K562 (cell line): ENCODE data around the gene FAM186B. TPM values are rescaled to one million over a fixed set of nuclear protein-coding genes. Genes with fewer than 3 reads are reported as not detected.
A peak's percentile ranks its signal among the peaks of the same experiment; 100 is the strongest.

Experiments
- ATAC-seq: fragments of 200-7000 bp; cut with Tn5 transposase; 3 replicates; pipeline ENCODE4 v1.9.1; 2020; ENCODE audit warnings: moderate library complexity
- BruUV-seq: library from RNA; stranded (reverse); fragments of 400-500 nt; replicated peaks from 2 replicates; lab custom pipeline; 2021; lab: Mats Ljungman, UMichigan
- CTCF ChIA-PET: fragments of 300-600 bp; formaldehyde crosslinking; extraction: SDS; loops from one replicate; lab custom pipeline; 2021; ENCODE audit warnings: low intra/inter-chr PET ratio; lab: Yijun Ruan, JAX
- POLR2A ChIA-PET: fragments of 300-600, 350-650 bp; sonication (Branson Sonifier 250); formaldehyde crosslinking; extraction: SDS; loops from one replicate; lab custom pipeline; 2021; ENCODE audit warnings: antibody characterized with exemption, inconsistent platforms; lab: Yijun Ruan, JAX
- DNase-seq, 4 experiments: peaks; one replicate each; pipeline versions ENCODE4 v3.0.0 to v3.0.0-alpha.2; 2011 to 2018; ENCODE audit warnings: low spot score in 3 of 4, mixed read lengths in 3 of 4; ENCODE audit errors: extremely low read depth in 1 of 4
- FAIRE-seq: peaks from 2 replicates; lab custom pipeline; 2011; peaks lifted over from hg19 to GRCh38; lab: Jason Lieb, UNC
- H2AFZ ChIP-seq: 2 replicates; pipeline ENCODE4 v1.6.0; 2011; ENCODE audit warnings: low read depth, low read length, control low read depth, inconsistent platforms
- H3K27ac ChIP-seq: fragments of 200-600 bp; 3 replicates; pipeline ENCODE4 v1.8.0; 2011; ENCODE audit warnings: low read depth, mild to moderate bottlenecking, control low read depth, inconsistent platforms, low read length, moderate library complexity, mixed read lengths; ENCODE audit errors: extremely low read depth
- H3K27me3 ChIP-seq, 2 experiments: fragments of 300-600 bp in 1 of 2; 2 replicates in 1 of 2; 3 replicates in 1 of 2; pipeline versions ENCODE4 v1.6.0 to v1.8.0; 2011; ENCODE audit warnings: inconsistent platforms in 2 of 2, low read length in 2 of 2, mild to moderate bottlenecking in 1 of 2, mixed read lengths in 1 of 2, moderate library complexity in 1 of 2; ENCODE audit not compliant: control insufficient read depth in 2 of 2, insufficient read depth in 2 of 2
- H3K36me3 ChIP-seq: fragments of 300-600 bp; 3 replicates; pipeline ENCODE4 v1.8.0; 2011; ENCODE audit warnings: mild to moderate bottlenecking, low read length, inconsistent platforms; ENCODE audit not compliant: control insufficient read depth, insufficient read depth
- H3K4me1 ChIP-seq, 2 experiments: fragments of 200-600 bp in 1 of 2; replicated peaks in 1 of 2; 2 replicates in 1 of 2; 3 replicates in 1 of 2; pipeline versions ENCODE4 v1.5.1 to v1.8.0; 2011; ENCODE audit warnings: inconsistent platforms in 2 of 2, low read length in 2 of 2, mild to moderate bottlenecking in 1 of 2, mixed read lengths in 1 of 2, moderate library complexity in 1 of 2; ENCODE audit not compliant: control insufficient read depth in 2 of 2, insufficient read depth in 2 of 2
- H3K4me2 ChIP-seq: 2 replicates; pipeline ENCODE4 v1.6.1; 2011; ENCODE audit warnings: low read length, control low read depth, inconsistent platforms, mixed read lengths; ENCODE audit not compliant: insufficient read depth
- H3K4me3 ChIP-seq: fragments of 200-600 bp; sonication (generic), shearing (Covaris generic); 2 replicates; pipeline ENCODE4 v1.5.1; 2016; ENCODE audit warnings: control low read depth, inconsistent platforms
- H3K79me2 ChIP-seq: fragments of 200-600 bp; 3 replicates; pipeline ENCODE4 v1.8.0; 2011; ENCODE audit warnings: low read length, inconsistent platforms; ENCODE audit not compliant: control insufficient read depth, insufficient read depth
- H3K9ac ChIP-seq, 2 experiments: 2 replicates each; pipeline versions ENCODE4 v1.6.0 to v1.6.1; 2011; ENCODE audit warnings: low read depth in 2 of 2, low read length in 2 of 2, control low read depth in 1 of 2, inconsistent platforms in 1 of 2, mild to moderate bottlenecking in 1 of 2, mixed read lengths in 1 of 2; ENCODE audit not compliant: insufficient read depth in 1 of 2
- H3K9me1 ChIP-seq: one replicate; pipeline ENCODE4 v1.6.0; 2011; ENCODE audit warnings: inconsistent platforms, mild to moderate bottlenecking, low read length, moderate library complexity; ENCODE audit not compliant: control insufficient read depth, insufficient read depth
- H3K9me3 ChIP-seq: replicated peaks from 2 replicates; pipeline ENCODE4 v1.5.1; 2011; ENCODE audit warnings: low read depth, low read length, inconsistent platforms; ENCODE audit not compliant: control insufficient read depth, insufficient read depth
- H4K20me1 ChIP-seq: replicated peaks from 2 replicates; pipeline ENCODE4 v1.6.1; 2011; ENCODE audit warnings: low read length, inconsistent platforms, mixed read lengths; ENCODE audit not compliant: control insufficient read depth, insufficient read depth
- TCF7 ChIP-seq: sonication (generic); IDR thresholded peaks from 2 replicates; pipeline ENCODE4 v1.6.1; 2016; ENCODE audit warnings: antibody characterized with exemption, borderline replicate concordance
- WGBS: fragments of 100-300 bp; shearing (Covaris generic); methylation state at CpG from one replicate; pipeline ENCODE4 v1.1.6; 2016; ENCODE audit warnings: low coverage, mixed read lengths; ENCODE audit not compliant: insufficient coverage; ENCODE audit errors: missing lambda C conversion rate; 5-methylcytosine and 5-hydroxymethylcytosine counted together
- in situ Hi-C: fragments of 300-500 bp; cut with MboI; formaldehyde crosslinking; loops from 4 replicates; pipeline ENCODE4 v1.15.0; 2018; ENCODE audit warnings: inconsistent platforms, mixed read lengths
- intact Hi-C: fragments of 100-400 bp; cut with micrococcal nuclease; formaldehyde crosslinking; loops from 2 replicates; pipeline ENCODE4 v1.14.2; 2022
- polyA plus RNA-seq, 8 experiments: library from polyadenylated mRNA; depleted of rRNA in 4 of 8; stranded (reverse) in 5 of 8; unstranded in 3 of 8; fragments of >200 nt; fragmentation: Nextera tagmentation in 2 of 8; fragmentation: Illumina TruSeq in 1 of 8; extraction: Ambion mirVana in 2 of 8; extraction: Trizol in 1 of 8; gene quantifications; 2 replicates each; pipeline versions ENCODE4 v1.2.1 to v1.2.3, GENCODE V29; 2011 to 2014; ENCODE audit warnings: inconsistent platforms in 1 of 8, missing spikeins in 1 of 8
- total RNA-seq, 7 experiments: library from RNA; depleted of rRNA in 6 of 7; stranded (reverse); fragments of >200 nt in 6 of 7; fragmentation: Illumina TruSeq in 2 of 7; extraction: Trizol in 2 of 7; gene quantifications; 2 replicates each; pipeline versions ENCODE4 v1.2.1 to v1.2.3, GENCODE V29; 2011 to 2021; ENCODE audit warnings: low replicate concordance in 1 of 7
- TF ChIP-seq, protein P1 (sequence below): fragments of 250-450 bp; sonication (Bioruptor Pico); IDR thresholded peaks from 2 replicates; pipeline ENCODE4 v1.4.0; 2020; ENCODE audit warnings: mild to moderate bottlenecking

FAM186B gene
- total and polyA plus RNA-seq, 9 of the 15 experiments (the other 6 are each of a cell fraction or from before 2014, with no cell fraction given) = 0.07 to 0.42 (median 0.15) TPM

- no peaks in the 10 kb centered on the region for H3K9me3 ChIP-seq
- no peak overlapping the region for H3K4me3 ChIP-seq
- WGBS = 48% methylated on average over 3 of the region's 3 CpGs
- H3K36me3 ChIP-seq = peaks cover 13% of the 10 kb centered on the region; the same call in 2 of the 3 replicates
- intact Hi-C loops (no loop called here), in situ Hi-C loops (no loop called here)
- TF ChIP-seq, protein P1, sequence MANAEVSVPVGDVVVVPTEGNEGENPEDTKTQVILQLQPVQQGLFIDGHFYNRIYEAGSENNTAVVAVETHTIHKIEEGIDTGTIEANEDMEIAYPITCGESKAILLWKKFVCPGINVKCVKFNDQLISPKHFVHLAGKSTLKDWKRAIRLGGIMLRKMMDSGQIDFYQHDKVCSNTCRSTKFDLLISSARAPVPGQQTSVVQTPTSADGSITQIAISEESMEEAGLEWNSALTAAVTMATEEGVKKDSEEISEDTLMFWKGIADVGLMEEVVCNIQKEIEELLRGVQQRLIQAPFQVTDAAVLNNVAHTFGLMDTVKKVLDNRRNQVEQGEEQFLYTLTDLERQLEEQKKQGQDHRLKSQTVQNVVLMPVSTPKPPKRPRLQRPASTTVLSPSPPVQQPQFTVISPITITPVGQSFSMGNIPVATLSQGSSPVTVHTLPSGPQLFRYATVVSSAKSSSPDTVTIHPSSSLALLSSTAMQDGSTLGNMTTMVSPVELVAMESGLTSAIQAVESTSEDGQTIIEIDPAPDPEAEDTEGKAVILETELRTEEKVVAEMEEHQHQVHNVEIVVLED (CRISPR knock-in tag) = no peak
- 0 out of 2 replicates have a peak, but pooled peaks have one; percentile 47 for TF ChIP-seq TCF7
- H3K4me1 ChIP-seq = peaks cover 0 to 12% of the 10 kb centered on the region in 2 experiments; a peak in 3 of 5 replicates
- POLR2A ChIA-PET = interaction anchor here (0.7 to 3.4 kb wide), 10 partner anchors 12 to 194 kb away, joined by 3 to 18 read pairs (median 4); partner anchors contain the start of genes BCDIN3D and TMBIM6
- peak overlapping the region in 1 of 2 experiments; percentile 50; a peak in 1 of 4 replicates for H3K9ac ChIP-seq
- no peaks in the 10 kb centered on the region for H3K79me2 ChIP-seq
- DNase-seq (no peak), ATAC-seq (no peak), FAIRE-seq (no peak)
- no peaks in the 10 kb centered on the region for H3K9me1 ChIP-seq
- no TSS peak for BruUV-seq
- H4K20me1 ChIP-seq = no peaks in the 10 kb centered on the region; the same call in 1 of the 2 replicates
- no peak overlapping the region for H2AFZ ChIP-seq
- no peaks in the 10 kb centered on the region for H3K27me3 ChIP-seq
- no peak overlapping the region for H3K27ac ChIP-seq
- H3K4me2 ChIP-seq = no peak overlapping the region
- CTCF ChIA-PET = interaction anchor here (0.9 kb wide), 1 partner anchor 59 kb away, joined by 3 read pairs; the partner anchor contains the start of gene FMNL3
Observed at GRCh38 chr12:49648712-49649003, 43.2 kb upstream of the FAM186B start.
